ENCODE measurements around the gene STYXL2. TPM values are rescaled to one million over a fixed set of nuclear protein-coding genes. Genes with fewer than 3 reads are reported as not detected.

STYXL2 gene
- total RNA-seq, 1 donor from 2014 or later, result not detected

- intact Hi-C loops (cut with micrococcal nuclease), result no loop called here
Measured at GRCh38 chr1:167077128-167077867, 16.6 kb upstream of the STYXL2 start.

DNA sequence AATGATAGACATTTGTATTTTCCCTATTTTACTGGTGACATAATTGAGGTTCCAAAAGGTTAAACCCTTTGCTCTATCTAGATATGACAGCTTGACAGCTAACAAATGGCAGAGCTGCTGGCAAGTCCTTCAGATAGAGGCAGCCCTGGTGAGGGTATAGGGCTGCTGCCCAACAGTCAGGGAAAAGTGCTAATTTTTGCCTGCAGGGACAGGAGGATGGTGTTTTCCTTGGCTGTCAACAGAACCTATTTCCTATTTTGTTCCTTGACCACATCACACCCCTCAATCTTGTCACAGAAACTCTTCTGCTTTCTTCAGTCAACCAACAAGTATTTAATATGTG is 16.0 kb upstream of the STYXL2 start:
- intact Hi-C loops (cut with micrococcal nuclease), result no loop called here

- intact Hi-C loops (cut with micrococcal nuclease), result loop anchor here (5.0 kb wide), 1 partner anchor 36 kb away; no protein-coding TSS in a partner anchor
Measured at GRCh38 chr1:167081594-167082156, 12.2 kb upstream of the STYXL2 start.

- intact Hi-C loops (cut with micrococcal nuclease), result loop anchor here (5.0 kb wide), 1 partner anchor 35 kb away; no protein-coding TSS in a partner anchor
Measured at GRCh38 chr1:167082511-167083027, 11.3 kb upstream of the STYXL2 start.

GRCh38 chr1:167083066-167083665 is 10.7 kb upstream of the STYXL2 start:
- intact Hi-C loops (cut with micrococcal nuclease), result loop anchor here (5.0 kb wide), 1 partner anchor 34 kb away; no protein-coding TSS in a partner anchor

- intact Hi-C loops (cut with micrococcal nuclease), result loop anchor here (5.0 kb wide), 1 partner anchor 33 kb away; no protein-coding TSS in a partner anchor
Measured at GRCh38 chr1:167083871-167084270, 10.0 kb upstream of the STYXL2 start.

DNA sequence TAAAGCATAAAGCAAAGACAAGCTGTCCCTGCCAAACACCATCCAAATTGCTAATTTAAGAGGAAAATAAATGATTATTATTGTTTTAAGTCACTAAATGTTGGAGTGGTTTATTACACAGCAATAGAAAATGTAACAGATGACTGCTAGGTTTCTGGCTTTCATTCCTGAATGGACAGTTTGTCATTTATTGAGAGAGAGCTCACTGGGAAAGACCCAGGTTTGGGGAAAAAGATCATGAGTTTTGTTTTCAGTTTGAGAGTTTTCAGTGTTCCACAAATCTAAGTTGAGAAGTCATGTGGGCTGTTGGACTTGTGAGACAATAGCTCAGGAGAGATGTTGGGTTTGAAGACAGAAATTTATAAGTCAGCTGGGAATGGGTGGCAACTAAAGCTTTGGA is 9.1 kb upstream of the STYXL2 start:
- intact Hi-C loops (cut with micrococcal nuclease), result loop anchor here (5.0 kb wide), 1 partner anchor 33 kb away; no protein-coding TSS in a partner anchor

DNA sequence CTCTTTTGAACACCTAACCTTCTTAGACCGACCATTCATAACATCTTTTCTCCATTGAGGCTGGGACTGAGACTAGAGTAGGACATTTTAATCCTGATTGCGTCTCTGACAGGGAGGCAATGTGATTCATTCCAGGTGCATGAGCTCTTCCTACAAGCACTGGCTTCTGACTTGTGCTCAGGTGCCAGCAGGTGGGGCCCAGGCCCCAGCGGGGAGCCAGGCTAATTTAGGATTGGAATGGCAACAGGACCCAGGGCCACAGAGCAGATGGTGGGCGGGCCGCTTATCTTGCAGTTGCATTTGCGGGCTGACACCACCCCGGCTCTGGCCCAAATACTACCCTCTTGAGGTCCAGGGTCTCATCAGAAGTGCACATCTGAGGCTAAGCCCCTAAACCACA is 7.8 kb upstream of the STYXL2 start:
- intact Hi-C loops (cut with micrococcal nuclease), result no loop called here

GRCh38 chr1:167086768-167087167 is 7.1 kb upstream of the STYXL2 start:
- intact Hi-C loops (cut with micrococcal nuclease), result no loop called here

GRCh38 chr1:167088746-167089417 is 5.0 kb upstream of the STYXL2 start:
- intact Hi-C loops (cut with micrococcal nuclease), result no loop called here

- intact Hi-C loops (cut with micrococcal nuclease), result no loop called here
Measured at GRCh38 chr1:167089939-167090313, 3.9 kb upstream of the STYXL2 start.

DNA sequence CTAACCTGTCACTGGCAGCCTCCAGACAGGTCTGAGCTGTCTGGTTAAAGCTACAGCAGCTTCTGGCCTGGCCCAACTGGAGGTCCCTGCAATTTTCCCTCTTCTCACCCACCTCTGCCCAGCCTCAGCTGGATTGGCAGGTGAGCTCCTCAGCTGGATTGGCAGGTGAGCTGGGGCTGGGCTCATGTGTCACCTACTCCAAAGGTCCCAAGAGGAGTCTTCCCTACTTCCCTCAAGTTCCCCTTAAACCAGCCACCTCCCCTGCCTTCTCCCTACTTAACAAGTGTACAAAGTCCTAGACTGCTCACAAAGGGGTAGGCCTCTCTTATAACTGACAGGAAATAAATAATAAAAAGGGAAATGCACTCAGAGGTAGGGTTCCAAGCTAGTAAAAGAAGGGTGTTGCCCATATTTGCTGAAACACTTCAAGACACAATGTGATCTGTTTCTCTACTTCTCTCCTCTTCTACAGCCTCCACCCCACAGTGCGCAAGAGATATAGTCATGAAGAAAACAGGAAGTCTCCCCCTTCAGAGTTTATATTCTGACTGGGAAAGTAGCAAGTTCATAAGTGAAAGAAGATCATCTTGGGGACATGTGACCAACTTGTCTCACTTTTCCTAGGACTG is 3.4 kb upstream of the STYXL2 start, which contains the start of gene GPA33:
Gene GPA33, minus strand, starts transcription at position 64 of the 629 bp plus-strand sequence. CDS start 90 bp downstream, outside the sequence.
- intact Hi-C loops (cut with micrococcal nuclease), result no loop called here

DNA sequence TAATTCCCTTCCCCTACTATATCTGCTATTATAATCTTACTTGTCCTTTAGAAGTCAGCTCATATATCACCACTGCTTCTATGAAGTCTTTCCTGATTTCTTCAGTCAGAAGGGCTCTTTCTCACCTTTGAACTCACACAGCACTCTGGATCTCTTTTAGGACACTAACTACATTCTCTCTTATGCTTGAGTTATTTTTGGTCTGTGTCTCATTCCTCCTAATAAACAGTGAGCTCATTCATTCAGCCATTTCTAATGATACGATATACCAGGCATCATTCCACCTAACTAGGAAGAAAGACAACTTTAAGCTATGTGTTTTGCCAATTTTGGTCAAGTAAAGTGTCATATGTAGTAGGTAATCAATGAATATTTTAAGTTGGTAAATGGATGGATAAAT is 1.2 kb upstream of the STYXL2 start:
- intact Hi-C loops (cut with micrococcal nuclease), result no loop called here

GRCh38 chr1:167094690-167095089 is 815 bp downstream of the STYXL2 start:
- intact Hi-C loops (cut with micrococcal nuclease), result no loop called here

GRCh38 chr1:167095368-167095767 is 1.5 kb downstream of the STYXL2 start:
- intact Hi-C loops (cut with micrococcal nuclease), result no loop called here

- intact Hi-C loops (cut with micrococcal nuclease), result no loop called here
Measured at GRCh38 chr1:167099851-167100250, 6.0 kb downstream of the STYXL2 start.

- intact Hi-C loops (cut with micrococcal nuclease), result no loop called here
Measured at GRCh38 chr1:167100730-167101129, 6.9 kb downstream of the STYXL2 start.

DNA sequence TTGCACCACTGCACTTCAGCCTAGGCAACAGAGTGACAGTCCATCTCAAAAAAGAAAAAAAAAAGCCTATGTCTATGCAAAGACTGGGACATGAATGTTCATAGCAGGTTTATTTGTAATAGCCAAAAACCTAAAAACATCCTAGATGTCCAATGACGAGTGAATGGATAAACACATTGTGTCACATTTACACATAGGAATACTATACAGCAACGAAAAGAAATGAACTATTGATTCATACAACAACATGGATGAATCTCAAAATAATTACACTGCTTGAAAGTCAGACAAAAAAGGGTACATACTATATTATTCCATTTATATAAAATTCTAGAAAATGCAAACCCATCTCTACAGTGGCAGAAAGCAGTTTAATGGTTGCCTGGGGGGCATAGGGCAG is 7.9 kb downstream of the STYXL2 start:
- intact Hi-C loops (cut with micrococcal nuclease), result no loop called here

DNA sequence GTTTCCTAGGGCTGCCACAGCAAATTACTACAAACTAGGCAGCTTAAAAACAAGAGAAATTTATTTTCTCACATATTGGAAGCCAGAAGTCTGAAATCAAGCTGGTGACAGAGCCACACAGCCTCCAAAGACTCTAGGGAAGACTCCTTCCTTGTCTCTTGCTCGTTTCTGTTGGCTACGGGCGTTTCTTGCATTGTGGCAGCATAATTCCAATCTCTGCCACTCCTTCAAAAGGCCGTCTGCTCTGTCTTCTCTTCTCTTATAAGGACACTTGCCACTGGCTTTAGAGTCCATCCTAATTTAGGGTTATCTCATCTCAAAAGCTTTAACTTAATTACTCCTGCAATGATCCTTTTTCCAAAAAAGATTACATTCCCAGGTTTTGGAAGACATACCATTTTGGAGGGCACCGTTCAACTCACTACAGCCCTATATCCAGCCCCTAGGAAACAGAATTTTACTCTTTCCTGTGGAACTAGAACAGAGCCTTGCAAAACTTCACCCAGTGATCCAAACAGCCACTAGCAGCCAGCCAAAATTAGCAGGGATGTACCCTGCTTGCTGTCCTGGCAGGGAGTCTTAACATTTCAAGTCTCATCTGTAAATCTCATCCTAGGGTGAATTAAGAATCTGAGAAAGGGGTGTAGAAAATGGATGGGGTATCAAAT is 9.2 kb downstream of the STYXL2 start:
- intact Hi-C loops (cut with micrococcal nuclease), result no loop called here

- intact Hi-C loops (cut with micrococcal nuclease), result no loop called here
Measured at GRCh38 chr1:167104256-167104633, 10.4 kb downstream of the STYXL2 start.
